Urinary bladder (tissue), 4 donors: Measurements from ENCODE around the gene KIF9. TPM values are rescaled to one million over a fixed set of nuclear protein-coding genes. Genes with fewer than 3 reads are reported as not detected.
A peak's percentile ranks its signal among the peaks of the same experiment; 100 is the strongest.
"Not testable (repeated sequence)": the region's sequence is repeated elsewhere in the genome, so short reads cannot be mapped to it uniquely, and the experiment has no call there.

ENCODE experiments used
- DNase-seq: peaks from one replicate; pipeline ENCODE4 v3.0.0-alpha.2; 2015; ENCODE audit errors: extremely low spot score
- H3K27ac ChIP-seq: one replicate; pipeline ENCODE4 v1.5.1; 2013; ENCODE audit warnings: low read depth, mild to moderate bottlenecking, moderate library complexity
- H3K36me3 ChIP-seq: one replicate; pipeline ENCODE4 v1.6.1; 2013; ENCODE audit warnings: mild to moderate bottlenecking, moderate library complexity; ENCODE audit not compliant: insufficient read depth
- H3K4me1 ChIP-seq: one replicate; pipeline ENCODE4 v1.6.1; 2013; ENCODE audit warnings: mild to moderate bottlenecking, moderate library complexity; ENCODE audit not compliant: insufficient read depth
- H3K4me3 ChIP-seq: one replicate; pipeline ENCODE4 v1.5.1; 2013; ENCODE audit warnings: low read depth, low read length
- WGBS: extraction: QIAGEN DNeasy Blood & Tissue Kit; methylation state at CpG from one replicate; pipeline ENCODE4 v1.1.7; 2013; 5-methylcytosine and 5-hydroxymethylcytosine counted together
- polyA plus RNA-seq: library from polyadenylated mRNA; stranded (reverse); fragments of 200-250 nt; gene quantifications from one replicate; pipeline ENCODE4 v1.2.3, GENCODE V29; 2013
- total RNA-seq: library from RNA; depleted of rRNA; stranded (reverse); fragments of >200 nt; gene quantifications from one replicate; pipeline ENCODE4 v1.2.3, GENCODE V29; 2014
- donor health status: healthy with polysubstance abuse.
- donor health status: healthy.

KIF9 gene
- 4.3 TPM for total RNA-seq
- polyA plus RNA-seq = 11.3 TPM

GRCh38 chr3:47282424-47283192, at the start of gene KIF9, which contains the start of gene KLHL18:
Gene KIF9 (minus strand): TSS chr3:47282799. CDS start chr3:47277374, 5,425 bp downstream.
Gene KLHL18 (plus strand): TSS chr3:47282944. CDS start chr3:47282966, 22 bp downstream.
- H3K36me3 ChIP-seq = no peaks in the 10 kb centered on the region
- under 1% methylated on average over 82 of the region's 82 CpGs for WGBS
- peak within 1 kb of the TSS; percentile 76 for H3K27ac ChIP-seq
- DNase-seq = peak; percentile 93
- H3K4me1 ChIP-seq = no peaks in the 10 kb centered on the region
- H3K4me3 ChIP-seq = peak within 1 kb of the TSS; percentile 70

GRCh38 chr3:47324278-47324865, 41.8 kb upstream of the KIF9 start:
- Histone ChIP-seq H3K4me1 (no peaks in the 10 kb centered on the region), H3K36me3 (peaks cover 3% of the 10 kb centered on the region), H3K27ac (no peak overlapping the region), H3K4me3 (no peak overlapping the region)
- peak; percentile 63 for DNase-seq
- under 1% methylated on average over 2 of the region's 2 CpGs for WGBS

GRCh38 chr3:47323431-47324277, 41.1 kb upstream of the KIF9 start:
- H3K4me3 ChIP-seq = no peak overlapping the region
- no peaks in the 10 kb centered on the region for H3K4me1 ChIP-seq
- H3K27ac ChIP-seq = no peak overlapping the region
- 80% methylated on average over 8 of the region's 8 CpGs for WGBS
- H3K36me3 ChIP-seq = peaks cover 3% of the 10 kb centered on the region
- DNase-seq = no peak

GRCh38 chr3:47319956-47320355, 37.4 kb upstream of the KIF9 start:
- H3K36me3 ChIP-seq = peaks cover 3% of the 10 kb centered on the region
- H3K4me3 ChIP-seq = no peak overlapping the region
- WGBS = 50% methylated on average over 2 of the region's 2 CpGs
- H3K4me1 ChIP-seq = no peaks in the 10 kb centered on the region
- DNase-seq = no peak
- no peak overlapping the region for H3K27ac ChIP-seq

GRCh38 chr3:47318916-47319315, 36.3 kb upstream of the KIF9 start:
- Histone ChIP-seq H3K27ac (no peak overlapping the region), H3K4me1 (no peaks in the 10 kb centered on the region), H3K36me3 (peaks cover 3% of the 10 kb centered on the region), H3K4me3 (no peak overlapping the region)
- no peak for DNase-seq
- WGBS = 45% methylated on average over 1 of the region's 1 CpG

- WGBS = 92% methylated on average over 1 of the region's 1 CpG
- H3K27ac ChIP-seq, DNase-seq, H3K4me1 ChIP-seq, H3K4me3 ChIP-seq, H3K36me3 ChIP-seq: not testable (repeated sequence)
Observed at GRCh38 chr3:47316151-47316550, 33.6 kb upstream of the KIF9 start.

- no peak for DNase-seq
- H3K4me3 ChIP-seq = no peak overlapping the region
- H3K27ac ChIP-seq = no peak overlapping the region
- WGBS = 72% methylated on average over 5 of the region's 5 CpGs
- H3K36me3 ChIP-seq = no peaks in the 10 kb centered on the region
- no peaks in the 10 kb centered on the region for H3K4me1 ChIP-seq
Observed at GRCh38 chr3:47315069-47315647, 32.6 kb upstream of the KIF9 start.

GRCh38 chr3:47314056-47314764, 31.6 kb upstream of the KIF9 start:
- H3K36me3 ChIP-seq = no peaks in the 10 kb centered on the region

GRCh38 chr3:47313341-47314055, 30.9 kb upstream of the KIF9 start:
- 90% methylated on average over 1 of the region's 1 CpG for WGBS
- H3K4me3 ChIP-seq = no peak overlapping the region
- no peaks in the 10 kb centered on the region for H3K4me1 ChIP-seq
- no peak for DNase-seq
- H3K27ac ChIP-seq = no peak overlapping the region
- no peaks in the 10 kb centered on the region for H3K36me3 ChIP-seq

More at GRCh38 chr3:47314056-47314764, 31.6 kb upstream of the KIF9 start:
- no peak for DNase-seq
- no peak overlapping the region for H3K27ac ChIP-seq
- no peaks in the 10 kb centered on the region for H3K4me1 ChIP-seq
- 92% methylated on average over 8 of the region's 8 CpGs for whole genome bisulfite sequencing
- H3K4me3 ChIP-seq = no peak overlapping the region

- no peak overlapping the region for H3K4me3 ChIP-seq
Observed at GRCh38 chr3:47310391-47310790, 27.8 kb upstream of the KIF9 start.

GRCh38 chr3:47309231-47309630, 26.6 kb upstream of the KIF9 start:
- not testable (repeated sequence) for H3K36me3 ChIP-seq, DNase-seq, H3K27ac ChIP-seq, H3K4me1 ChIP-seq, H3K4me3 ChIP-seq
- 97% methylated on average over 27 of the region's 28 CpGs for WGBS

More at GRCh38 chr3:47310391-47310790, 27.8 kb upstream of the KIF9 start:
- no peak for DNase-seq
- 84% methylated on average over 4 of the region's 4 CpGs for WGBS
- Histone ChIP-seq H3K27ac (no peak overlapping the region), H3K36me3 (peaks cover 1% of the 10 kb centered on the region), H3K4me1 (no peaks in the 10 kb centered on the region)

GRCh38 chr3:47306022-47306421, 23.4 kb upstream of the KIF9 start:
- no peak for DNase-seq
- H3K4me1 ChIP-seq = no peaks in the 10 kb centered on the region
- H3K36me3 ChIP-seq = peaks cover 1% of the 10 kb centered on the region
- no peak overlapping the region for H3K27ac ChIP-seq
- WGBS = 84% methylated on average over 2 of the region's 2 CpGs
- H3K4me3 ChIP-seq = no peak overlapping the region
